GM12892 (cell line): Measurements from ENCODE around the gene SPATA12.

Experiments
- POLR2A ChIP-seq: IDR thresholded peaks from 2 replicates; pipeline ENCODE4 v1.6.1; 2011; ENCODE audit warnings: low read depth, low read length, control low read depth
- POLR2AphosphoS5 ChIP-seq: IDR thresholded peaks from 2 replicates; pipeline ENCODE4 v1.6.1; 2011; ENCODE audit warnings: low read depth, low read length, control low read depth
- TAF1 ChIP-seq: IDR thresholded peaks from 2 replicates; pipeline ENCODE4 v1.6.1; 2011; ENCODE audit warnings: low read depth, mild to moderate bottlenecking, control low read depth, low read length, borderline replicate concordance

- TF ChIP-seq POLR2A (no peak), POLR2AphosphoS5 (no peak), TAF1 (no peak)
Measured at GRCh38 chr3:57120451-57121174, 60.1 kb downstream of the SPATA12 start.
